NCI-H82 (cell line): ENCODE data around the gene EPB41L1.

Source experiments
- DNase-seq: peaks from one replicate; lab custom pipeline; 2025; lab: John Stamatoyannopoulos, UW

The EPB41L1 gene

DNA sequence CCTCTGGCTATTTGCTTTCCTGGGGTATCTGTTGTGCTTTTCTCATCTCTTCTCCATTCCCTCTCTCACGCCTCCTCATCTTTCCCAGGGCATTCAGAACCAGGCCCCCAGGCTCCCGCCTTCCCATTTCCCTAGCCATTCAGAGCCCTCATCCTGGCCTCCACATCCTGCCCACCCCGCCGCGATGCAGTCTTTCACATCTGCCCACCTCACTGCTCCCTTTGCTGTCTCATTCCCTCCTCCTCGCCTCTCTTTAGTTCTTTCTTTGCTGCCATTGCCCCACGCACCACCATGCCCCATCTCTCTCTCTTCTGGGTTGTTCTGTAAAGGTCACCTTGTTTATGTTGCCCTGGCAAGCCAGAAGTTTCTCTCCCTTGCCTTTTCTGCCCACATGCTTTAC lies 71.1 kb downstream of the EPB41L1 start:
- DNase-seq: no peak

DNA sequence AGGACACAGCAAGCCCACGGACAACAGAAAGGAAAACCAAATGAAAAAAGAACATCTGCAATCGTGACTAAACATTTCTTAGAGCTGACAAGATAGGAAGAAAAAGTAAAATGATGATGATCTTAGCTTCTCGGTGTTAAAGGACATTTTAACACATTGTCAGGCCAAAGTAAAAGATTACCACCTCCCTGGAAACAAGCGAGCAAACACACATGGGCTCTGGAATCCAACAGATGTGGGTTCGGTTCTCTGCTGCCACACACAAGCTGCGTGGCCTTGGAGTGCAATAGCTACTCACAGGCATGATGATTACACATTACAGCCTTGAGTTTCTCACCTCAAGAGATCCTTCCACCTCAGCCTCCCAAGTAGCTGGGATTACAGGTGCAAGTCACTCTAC lies 74.2 kb downstream of the EPB41L1 start:
- DNase-seq: no peak

DNA sequence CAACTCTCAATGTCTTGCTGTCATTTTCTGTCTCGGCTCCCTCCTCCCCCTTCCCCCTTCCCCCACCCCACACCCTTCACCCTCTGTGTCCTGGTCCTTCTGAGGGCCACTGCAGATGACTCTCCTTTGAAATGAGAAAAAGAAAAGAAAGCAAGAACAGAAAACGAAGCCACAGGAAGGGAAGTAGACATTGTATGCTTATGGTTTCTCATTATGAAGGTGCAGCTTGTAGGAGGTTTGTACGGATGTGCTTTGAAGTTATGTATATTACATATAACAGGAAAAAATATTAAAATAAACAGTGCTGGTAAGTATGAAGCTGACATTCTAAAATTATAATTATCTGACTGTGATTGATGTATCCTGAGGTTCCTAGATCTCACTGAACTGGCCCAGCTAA lies 75.5 kb downstream of the EPB41L1 start:
- no peak for DNase-seq

DNA sequence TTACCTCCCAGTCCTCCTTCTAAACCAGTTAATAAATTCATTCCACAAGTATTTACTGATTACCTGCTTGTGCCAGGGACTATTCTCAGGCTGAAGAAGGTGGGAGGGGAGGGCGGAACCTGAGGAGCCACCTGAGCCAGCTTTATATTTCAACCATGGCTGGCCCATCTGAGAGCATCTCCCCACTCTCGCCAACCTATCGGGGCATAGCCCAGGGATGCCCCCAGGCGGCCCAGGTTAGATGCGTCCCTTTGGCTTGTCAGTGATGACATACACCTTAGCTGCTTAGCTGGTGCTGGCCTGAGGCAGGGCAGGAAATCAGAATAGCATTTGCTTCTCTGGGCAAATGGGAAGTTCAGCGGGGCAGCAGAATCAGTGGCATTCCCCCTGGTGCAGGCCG lies 76.8 kb downstream of the EPB41L1 start:
- no peak for DNase-seq

DNA sequence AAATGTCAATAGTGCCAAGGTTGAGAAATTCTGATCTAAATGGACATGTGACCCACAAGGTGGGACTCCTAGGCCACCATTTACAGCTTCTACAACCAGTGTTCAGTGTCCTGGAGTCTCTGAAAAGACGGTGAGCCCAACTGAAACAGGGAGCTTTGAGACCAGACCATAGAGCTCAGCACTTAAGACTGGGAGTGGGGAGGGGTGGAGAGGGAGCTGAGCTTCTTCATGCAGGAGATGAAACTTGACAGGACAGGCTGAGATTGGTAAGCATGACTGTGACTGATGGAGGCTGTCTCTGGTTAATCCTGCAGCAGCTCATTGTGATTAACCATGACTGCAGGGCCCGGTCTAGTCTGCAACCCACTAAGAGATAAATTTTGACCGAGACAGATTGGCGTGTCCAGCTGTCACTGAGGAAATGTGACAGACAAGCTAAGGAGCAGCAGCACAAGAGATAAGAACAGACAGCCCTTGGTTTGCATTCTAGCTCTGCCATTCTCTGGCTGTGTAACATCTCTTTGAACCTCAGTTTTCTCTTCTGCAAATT lies 80.3 kb downstream of the EPB41L1 start:
- DNase-seq: peak; percentile 97

DNA sequence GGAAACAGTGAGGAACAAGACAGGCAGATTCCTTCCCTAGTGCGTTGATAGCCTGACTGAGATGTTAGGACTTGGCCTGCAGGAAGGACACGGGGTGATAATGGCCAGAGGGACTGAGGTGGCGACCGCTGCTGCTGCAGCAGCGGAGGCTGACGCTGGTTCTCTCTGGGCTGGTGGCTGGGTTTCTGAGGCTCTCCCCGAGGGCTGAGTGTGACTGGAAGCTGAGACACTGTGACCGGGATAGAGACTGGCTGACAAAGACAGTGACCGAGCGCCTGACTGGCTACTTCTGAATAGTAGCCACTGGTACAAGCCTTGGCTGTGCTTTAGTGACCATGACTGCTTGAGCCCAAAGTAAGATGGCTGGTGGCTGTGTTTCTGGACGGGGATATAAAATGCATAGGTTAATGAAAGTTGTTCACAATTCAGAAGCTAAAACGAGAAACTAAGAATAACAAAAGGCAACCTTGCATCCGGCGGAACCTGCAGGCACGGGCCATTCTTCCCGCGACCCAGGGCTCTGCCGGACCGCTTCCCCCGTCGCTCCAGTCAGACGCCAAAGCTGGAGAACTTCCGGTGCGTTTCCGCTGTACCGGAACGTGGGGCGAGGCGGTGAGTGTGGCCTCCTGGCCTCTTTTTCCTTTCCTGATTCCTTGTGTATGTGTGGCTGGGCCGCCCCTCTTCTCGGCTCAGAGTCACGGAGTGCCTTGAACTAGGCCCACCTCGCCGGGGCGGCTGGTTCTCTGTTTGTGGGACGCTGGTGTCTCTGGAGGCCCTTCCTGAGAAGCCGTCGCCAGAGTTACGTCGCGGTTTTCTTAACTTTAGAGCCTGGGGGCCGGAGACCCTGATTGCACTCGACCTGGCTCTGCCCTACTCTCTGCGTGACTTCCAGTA lies 81.6 kb downstream of the EPB41L1 start, which contains the start of gene AAR2:
Gene AAR2, plus strand, starts transcription at position 587 of the 894 bp plus-strand sequence. CDS start 3,391 bp downstream, outside the sequence.
- DNase-seq: peak; percentile 89

DNA sequence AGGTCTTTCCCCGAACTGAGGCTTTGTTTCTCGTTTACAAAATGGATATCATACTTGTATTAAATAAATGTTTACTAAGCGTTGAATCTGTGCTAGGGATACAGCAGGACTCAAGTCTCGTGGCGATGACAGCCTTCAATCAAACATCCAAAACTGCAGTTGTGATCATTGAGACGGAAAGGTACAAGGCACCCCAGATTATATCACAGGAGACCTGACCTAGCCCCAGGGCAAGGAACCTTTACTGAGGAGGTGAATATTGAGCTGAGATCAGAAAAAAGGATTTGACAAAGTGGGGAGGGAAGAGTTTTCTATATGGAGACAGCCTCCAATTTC lies 82.2 kb downstream of the EPB41L1 start:
- DNase-seq: no peak

DNA sequence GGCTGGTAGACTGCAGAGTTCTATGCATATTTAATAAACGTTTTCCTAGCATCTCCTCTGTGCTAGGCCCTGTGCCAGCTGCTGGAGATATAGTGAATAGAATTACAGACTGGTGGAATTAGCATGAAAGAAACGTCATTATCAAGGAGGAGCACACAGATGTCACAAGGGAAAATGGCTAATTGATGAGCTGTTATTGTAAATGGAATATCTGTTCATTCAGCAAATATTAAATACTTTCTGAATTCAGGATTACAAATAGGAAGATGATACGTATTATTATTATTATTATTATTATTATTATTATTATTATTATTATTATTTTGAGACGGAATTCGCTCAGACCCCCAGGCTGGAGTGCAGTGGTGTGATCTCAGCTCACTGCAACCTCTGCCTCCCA lies 82.9 kb downstream of the EPB41L1 start:
- DNase-seq: no peak

DNA sequence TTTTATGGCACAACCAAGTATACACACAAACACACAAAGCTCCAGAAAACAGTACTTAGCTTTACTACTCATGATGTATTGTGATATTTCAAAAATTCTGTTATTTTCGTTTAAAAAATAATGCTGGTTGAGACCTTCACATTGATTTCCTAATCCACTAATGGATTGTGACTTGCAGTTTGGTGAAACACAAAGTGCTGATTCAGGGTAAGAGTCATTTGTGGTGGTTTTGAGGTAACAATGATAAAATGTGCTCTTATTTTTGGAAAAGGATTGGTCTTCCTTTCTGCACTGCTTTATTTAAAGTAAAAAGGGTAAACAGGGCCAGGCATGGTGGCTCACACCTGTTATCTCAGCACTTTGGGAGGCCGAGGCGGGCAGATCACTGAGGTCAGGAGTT lies 83.6 kb downstream of the EPB41L1 start:
- DNase-seq: no peak

DNA sequence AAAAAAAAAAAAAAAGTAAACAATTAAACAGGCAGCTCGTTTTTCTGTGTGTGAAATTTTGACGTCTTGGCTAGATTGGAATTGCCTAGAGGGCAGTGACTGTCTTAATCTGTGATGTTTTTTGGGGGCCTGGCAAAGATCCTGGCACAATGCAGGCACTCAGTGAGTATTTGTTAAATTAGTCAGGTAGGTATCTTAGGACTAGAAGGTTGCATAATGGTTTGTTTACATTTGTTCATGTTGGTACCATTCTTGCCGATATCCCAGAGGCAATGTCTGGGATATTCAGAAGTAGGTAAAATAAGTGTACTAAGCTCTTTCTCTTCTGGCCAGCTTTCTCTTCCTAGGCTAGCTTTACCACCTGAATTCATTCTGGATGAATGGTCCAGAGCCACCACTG lies 84.2 kb downstream of the EPB41L1 start:
- DNase-seq: no peak

DNA sequence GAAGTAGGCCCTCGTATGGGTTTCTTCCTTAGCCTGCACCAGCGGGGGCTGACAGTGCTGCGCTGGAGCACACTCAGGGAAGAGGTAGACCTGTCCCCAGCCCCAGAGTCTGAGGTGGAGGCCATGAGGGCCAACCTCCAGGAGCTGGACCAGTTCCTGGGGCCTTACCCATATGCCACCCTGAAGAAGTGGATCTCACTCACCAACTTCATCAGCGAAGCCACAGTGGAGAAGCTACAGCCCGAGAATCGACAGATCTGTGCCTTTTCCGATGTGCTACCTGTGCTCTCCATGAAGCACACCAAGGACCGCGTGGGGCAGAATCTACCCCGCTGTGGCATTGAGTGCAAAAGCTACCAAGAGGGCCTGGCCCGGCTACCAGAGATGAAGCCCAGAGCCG lies 85.5 kb downstream of the EPB41L1 start:
- no peak for DNase-seq

DNA sequence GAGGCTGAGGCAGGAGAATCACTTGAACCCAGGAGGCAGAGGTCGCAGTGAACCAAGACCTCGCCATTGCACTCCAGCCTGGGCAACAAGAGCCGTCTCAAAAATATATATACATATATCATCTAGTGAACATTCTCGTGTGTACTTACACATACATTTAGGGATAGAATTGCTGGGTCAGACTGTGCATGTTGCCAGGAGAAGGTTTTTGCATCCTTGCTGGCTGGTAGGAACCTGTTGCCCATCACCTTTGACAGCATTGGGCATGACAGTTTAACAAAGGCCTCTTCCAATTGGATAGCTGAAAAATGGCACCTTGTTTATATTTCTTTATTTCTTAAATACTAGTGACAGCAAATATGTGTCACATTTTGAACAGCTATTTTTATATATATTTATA lies 87.1 kb downstream of the EPB41L1 start:
- no peak for DNase-seq

DNA sequence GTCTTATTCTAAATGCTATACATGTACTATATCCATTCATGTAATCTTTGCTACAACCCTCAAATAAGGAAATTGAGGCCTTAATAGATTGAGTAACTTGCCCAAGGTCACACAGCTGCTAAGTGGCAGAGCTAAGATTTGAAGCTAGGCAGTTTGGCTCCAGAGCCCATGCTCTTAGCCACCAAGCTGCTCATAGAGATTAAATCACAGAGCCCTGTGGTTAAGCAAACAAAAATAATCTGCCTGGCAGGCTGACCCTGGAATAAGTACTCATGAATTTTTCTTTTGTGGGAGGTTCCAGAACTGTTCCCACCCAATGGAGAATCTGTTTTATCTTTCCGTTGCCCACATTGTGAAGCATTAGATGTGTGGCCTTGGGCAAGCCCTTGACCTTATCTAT lies 89.2 kb downstream of the EPB41L1 start:
- DNase-seq: peak; percentile 23

DNA sequence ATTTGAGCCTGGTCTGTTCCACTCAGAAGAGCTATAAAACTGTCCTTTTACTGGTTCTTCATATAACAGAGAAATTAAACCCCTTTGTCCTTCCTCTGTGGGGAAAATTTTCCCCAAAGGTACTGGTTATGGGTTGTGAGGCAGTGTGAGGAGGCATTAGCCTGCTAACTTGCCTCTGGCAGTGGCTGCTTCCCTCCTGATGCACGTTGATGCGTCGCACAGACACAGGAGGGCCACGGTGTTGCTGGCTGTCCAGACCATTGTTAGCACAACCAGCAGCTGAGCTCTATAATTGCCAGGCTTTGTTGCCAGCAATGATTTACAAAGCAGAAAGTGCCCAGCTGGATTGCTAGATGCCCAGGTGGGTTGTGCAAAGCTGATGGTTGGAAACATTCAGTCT lies 91.9 kb downstream of the EPB41L1 start:
- DNase-seq: no peak

DNA sequence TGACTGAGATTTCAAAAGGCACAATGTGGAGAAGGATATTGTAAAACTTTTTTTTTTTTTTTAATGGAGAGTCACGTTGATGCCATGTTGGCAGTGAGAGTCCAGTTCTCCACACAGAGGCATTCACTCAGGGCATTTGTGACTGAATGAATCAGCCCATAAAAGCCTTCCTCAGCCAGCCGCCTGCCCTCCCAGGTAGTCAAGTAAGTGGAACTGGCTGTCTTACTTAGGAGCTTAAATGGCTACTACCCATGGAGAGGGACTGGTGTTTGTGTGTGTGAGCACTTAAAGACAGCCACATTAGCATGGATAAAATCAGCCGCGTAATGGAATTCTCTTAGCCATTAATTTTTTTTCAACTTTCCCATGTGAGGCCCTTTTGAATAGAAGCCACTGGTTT lies 94.3 kb downstream of the EPB41L1 start:
- peak; percentile 24 for DNase-seq

DNA sequence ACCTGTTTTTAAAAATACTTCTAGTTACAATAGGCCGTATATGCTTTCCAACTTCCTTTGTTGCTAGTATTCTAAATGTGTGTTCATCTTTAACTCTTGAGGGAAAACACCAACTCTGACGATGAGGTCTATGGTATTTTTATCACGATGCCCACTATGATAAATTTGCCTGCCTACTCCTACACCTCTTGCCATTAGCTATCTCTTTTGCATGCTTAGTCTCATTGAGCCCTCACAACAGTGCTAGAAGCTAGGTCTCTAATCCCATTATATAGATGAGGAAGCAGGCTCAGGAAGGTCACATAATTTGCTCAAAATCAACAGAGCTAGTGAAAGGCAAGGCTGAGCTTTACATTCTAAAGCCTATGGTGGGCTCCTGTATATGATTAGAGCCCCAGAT lies 94.9 kb downstream of the EPB41L1 start:
- peak; percentile 79 for DNase-seq

DNA sequence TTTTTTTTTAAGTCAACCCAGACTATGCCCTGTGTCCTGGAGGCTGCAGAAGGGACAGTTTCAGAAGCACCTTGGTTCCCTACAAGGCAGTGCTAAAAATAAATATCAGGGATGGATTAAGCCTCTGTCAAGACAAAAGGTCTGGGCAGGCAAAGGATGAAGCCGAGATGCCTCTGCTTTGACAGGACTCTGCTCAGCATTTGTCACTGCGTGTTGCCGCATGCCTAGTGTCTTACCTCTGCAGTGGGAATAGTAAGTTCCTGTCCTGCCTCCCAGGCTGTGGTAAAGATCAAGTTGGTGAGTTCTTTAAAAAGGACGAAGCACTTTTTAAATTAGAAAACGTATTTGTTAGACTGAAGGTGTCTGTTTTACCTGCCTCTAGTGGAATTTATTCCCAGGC lies 96.9 kb downstream of the EPB41L1 start:
- no peak for DNase-seq

DNA sequence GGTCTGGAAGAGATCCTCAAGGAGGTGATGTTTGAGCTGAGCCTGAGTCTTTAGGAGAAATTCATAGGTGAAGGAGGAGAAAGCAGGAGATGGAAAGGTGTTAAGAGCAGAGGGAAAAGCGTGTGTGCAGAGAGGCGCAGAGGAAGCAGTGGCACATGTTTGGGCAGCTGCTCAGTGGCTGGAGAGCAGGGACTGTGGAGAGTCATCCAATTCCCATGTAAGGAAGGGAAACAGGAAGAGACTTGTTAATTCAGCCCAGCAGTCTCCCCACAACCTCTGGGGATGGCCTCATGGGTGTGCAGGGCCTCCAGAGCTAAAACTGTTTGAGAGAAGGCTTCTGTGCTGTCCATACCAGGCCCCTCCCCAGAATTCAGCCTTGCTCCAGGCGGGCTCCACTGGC lies 98.0 kb downstream of the EPB41L1 start:
- DNase-seq: no peak

DNA sequence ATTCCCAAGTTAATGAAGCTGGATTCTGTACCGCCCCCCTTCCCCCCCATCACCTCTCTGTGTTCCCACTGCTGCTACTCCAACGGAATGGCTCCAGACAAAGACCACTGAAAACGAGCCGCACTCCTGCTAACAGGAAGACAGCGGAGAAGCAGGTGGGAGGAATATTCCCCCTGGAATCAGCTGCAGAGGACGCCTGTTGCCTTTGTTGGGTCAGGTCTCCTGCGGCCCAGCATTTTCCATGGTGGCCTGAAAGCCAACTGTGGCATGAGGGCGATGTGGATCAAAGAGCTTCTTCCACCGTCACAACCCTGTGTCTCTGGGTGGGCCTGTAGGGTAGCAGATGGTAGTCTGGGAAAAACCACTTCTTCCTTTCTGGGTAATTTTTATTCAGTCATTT lies 98.5 kb downstream of the EPB41L1 start:
- no peak for DNase-seq

DNA sequence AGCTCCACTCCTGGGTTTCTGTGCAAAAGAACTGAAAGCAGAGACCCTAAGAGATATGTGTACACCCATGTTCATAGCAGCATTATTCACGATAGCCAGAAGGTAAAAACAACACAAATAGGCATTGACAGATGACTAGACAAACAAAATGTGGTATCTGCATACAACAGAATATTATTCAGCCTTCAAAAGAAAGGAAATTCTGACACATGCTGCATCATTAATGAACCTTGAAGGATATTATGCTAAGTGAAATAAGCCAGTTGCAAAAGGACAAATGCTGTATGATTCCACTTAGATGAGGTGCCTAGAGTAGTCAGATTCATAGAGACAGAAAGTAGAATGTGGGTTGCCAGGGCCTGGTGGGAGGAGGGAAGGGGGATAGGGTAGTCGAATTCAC lies 99.5 kb downstream of the EPB41L1 start:
- no peak for DNase-seq

DNA sequence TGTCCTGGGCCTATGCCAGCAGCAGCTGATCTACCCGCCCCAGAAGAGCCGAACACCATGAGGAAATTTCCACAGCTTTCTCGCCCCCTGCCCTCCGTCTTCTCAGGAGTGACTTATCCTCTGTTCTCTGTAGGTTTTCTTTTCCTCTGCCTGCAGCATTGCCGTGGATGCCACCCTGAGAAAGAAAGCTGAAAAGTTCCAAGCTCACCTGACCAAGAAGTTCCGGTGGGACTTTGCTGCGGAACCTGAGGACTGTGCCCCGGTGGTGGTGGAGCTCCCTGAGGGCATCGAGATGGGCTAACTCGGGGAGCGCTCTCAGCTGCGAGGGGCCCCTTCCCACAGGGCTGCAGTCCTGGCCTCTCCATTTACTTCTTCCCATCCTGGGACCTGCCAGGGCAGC lies 100.9 kb downstream of the EPB41L1 start:
- no peak for DNase-seq

DNA sequence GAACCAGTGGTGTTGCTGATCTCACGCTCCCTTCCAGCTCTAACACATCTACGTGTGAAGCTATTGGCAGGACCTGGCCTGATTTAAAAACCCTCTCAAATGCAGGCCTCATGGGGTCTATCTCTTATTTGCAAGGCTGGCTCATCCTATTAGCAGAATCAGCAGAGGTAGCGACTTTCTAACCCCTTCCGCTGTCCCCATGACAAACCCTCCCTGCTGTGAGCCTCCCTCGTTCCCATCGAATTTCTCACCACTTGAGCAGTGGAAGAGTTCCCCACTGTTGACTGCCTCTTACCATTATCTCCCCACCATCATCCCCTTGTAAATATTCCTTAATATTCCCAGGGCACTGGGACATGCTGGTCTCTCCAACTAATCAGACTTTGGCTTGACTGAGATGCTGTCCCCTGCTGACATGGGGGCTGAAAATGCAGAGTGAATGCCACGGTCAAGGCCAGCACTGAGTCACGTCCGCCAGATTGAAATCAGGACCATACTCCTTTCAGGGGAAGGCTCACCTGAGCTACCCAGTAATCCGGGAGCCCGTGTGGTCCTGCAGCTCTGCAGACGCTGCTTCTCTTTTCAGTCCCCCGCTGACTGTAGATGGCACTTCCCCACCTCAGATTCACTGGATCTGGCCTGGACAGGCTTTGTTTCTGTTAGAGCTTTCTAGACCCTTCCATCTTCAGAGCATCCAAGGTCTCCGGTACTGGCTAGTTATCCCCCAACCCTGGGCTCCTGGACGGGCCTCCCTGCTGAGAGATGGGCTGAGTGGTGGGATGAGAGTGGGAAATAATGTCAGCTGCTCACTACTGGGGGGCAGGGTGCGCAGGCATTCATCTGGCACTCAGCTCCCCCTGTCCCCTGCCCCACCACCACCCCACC lies 104.9 kb downstream of the EPB41L1 start:
- peak; percentile 81 for DNase-seq

DNA sequence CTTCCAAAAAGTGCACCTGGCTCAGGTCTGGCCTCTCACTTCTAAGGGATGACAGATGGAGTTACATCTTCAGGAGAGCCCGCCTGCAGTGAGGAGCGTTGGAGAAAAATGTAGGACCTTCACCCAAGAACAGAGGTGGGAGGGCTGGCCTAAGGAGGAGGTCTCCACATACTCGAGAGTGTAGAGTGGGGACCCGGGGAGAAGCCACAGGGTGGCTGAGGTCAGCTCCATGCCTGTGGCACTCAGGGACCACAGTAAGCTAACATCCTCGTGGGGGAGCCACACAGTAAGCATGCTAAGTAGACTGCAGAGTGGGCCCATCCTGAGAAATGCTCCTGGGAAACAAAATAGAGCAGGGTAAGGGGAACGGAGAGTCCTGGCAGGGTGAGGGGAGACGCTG lies 105.8 kb downstream of the EPB41L1 start:
- DNase-seq: no peak
